H9 (cell line): ENCODE data around the gene TSPAN13. TPM values are rescaled to one million over a fixed set of nuclear protein-coding genes. Genes with fewer than 3 reads are reported as not detected.

Experiments
- DNase-seq: peaks from one replicate; pipeline ENCODE4 v3.0.0-alpha.2; 2017
- H2AFZ ChIP-seq: one replicate; pipeline ENCODE4 v1.6.1; 2013; ENCODE audit warnings: mild to moderate bottlenecking, low read length, control low read depth, moderate library complexity
- H2AK5ac ChIP-seq: 2 replicates; pipeline ENCODE4 v1.6.1; 2013; ENCODE audit warnings: low read length, control low read depth, mixed read lengths; ENCODE audit not compliant: insufficient read length
- H2BK120ac ChIP-seq: one replicate; pipeline ENCODE4 v1.6.1; 2013; ENCODE audit warnings: low read depth, mild to moderate bottlenecking, low read length, control low read depth, inconsistent platforms; ENCODE audit not compliant: poor library complexity, severe bottlenecking
- H2BK12ac ChIP-seq: 2 replicates; pipeline ENCODE4 v1.6.1; 2013; ENCODE audit warnings: low read length, control low read depth, mixed read lengths, low read depth; ENCODE audit not compliant: insufficient read length
- H2BK15ac ChIP-seq: 2 replicates; pipeline ENCODE4 v1.6.1; 2013; ENCODE audit warnings: low read depth, low read length, control low read depth
- H2BK20ac ChIP-seq: one replicate; pipeline ENCODE4 v1.6.1; 2013; ENCODE audit warnings: low read depth, mild to moderate bottlenecking, low read length, control low read depth, inconsistent platforms; ENCODE audit not compliant: poor library complexity, severe bottlenecking
- H2BK5ac ChIP-seq: 2 replicates; pipeline ENCODE4 v1.6.1; 2013; ENCODE audit warnings: low read length, control low read depth, mixed read lengths; ENCODE audit not compliant: insufficient read length
- H3K14ac ChIP-seq: 2 replicates; pipeline ENCODE4 v1.6.1; 2013; ENCODE audit warnings: low read length, control low read depth; ENCODE audit not compliant: insufficient read depth
- H3K18ac ChIP-seq: 2 replicates; pipeline ENCODE4 v1.6.1; 2013; ENCODE audit warnings: low read depth, mild to moderate bottlenecking, mixed read lengths, low read length, control low read depth; ENCODE audit not compliant: insufficient read length
- H3K23ac ChIP-seq: 2 replicates; pipeline ENCODE4 v1.6.1; 2013; ENCODE audit warnings: low read length, control low read depth, mixed read lengths, low read depth; ENCODE audit not compliant: insufficient read length
- H3K23me2 ChIP-seq: 2 replicates; pipeline ENCODE4 v1.6.1; 2013; ENCODE audit warnings: low read depth, mild to moderate bottlenecking, mixed read lengths, low read length, control low read depth; ENCODE audit not compliant: insufficient read length, poor library complexity, severe bottlenecking
- H3K27ac ChIP-seq: 2 replicates; pipeline ENCODE4 v1.5.1; 2013; ENCODE audit warnings: low read length, control low read depth, mixed read lengths, low read depth; ENCODE audit not compliant: insufficient read length
- H3K27me3 ChIP-seq: 2 replicates; pipeline ENCODE4 v1.6.1; 2013; ENCODE audit warnings: low read length, control low read depth, inconsistent platforms; ENCODE audit not compliant: insufficient read depth
- H3K4ac ChIP-seq: 2 replicates; pipeline ENCODE4 v1.6.1; 2013; ENCODE audit warnings: low read depth, mild to moderate bottlenecking, control low read depth, inconsistent platforms, low read length, moderate library complexity
- H3K4me1 ChIP-seq: 2 replicates; pipeline ENCODE4 v1.6.1; 2013; ENCODE audit warnings: low read length, control low read depth, inconsistent platforms; ENCODE audit not compliant: insufficient read depth
- H3K4me2 ChIP-seq: 2 replicates; pipeline ENCODE4 v1.6.1; 2013; ENCODE audit warnings: low read length, control low read depth, mixed read lengths; ENCODE audit not compliant: insufficient read length, insufficient read depth
- H3K56ac ChIP-seq: 2 replicates; pipeline ENCODE4 v1.6.1; 2013; ENCODE audit warnings: low read depth, mild to moderate bottlenecking, mixed read lengths, low read length, control low read depth; ENCODE audit not compliant: insufficient read length
- H3K79me1 ChIP-seq: 2 replicates; pipeline ENCODE4 v1.6.1; 2013; ENCODE audit warnings: low read depth, mild to moderate bottlenecking, moderate library complexity, low read length, control low read depth, inconsistent platforms; ENCODE audit not compliant: insufficient read depth, poor library complexity, severe bottlenecking
- H3K79me2 ChIP-seq: 2 replicates; pipeline ENCODE4 v1.6.1; 2013; ENCODE audit warnings: low read length, control low read depth, inconsistent platforms; ENCODE audit not compliant: insufficient read depth
- H3K9ac ChIP-seq: 2 replicates; pipeline ENCODE4 v1.6.1; 2013; ENCODE audit warnings: low read length, control low read depth, mixed read lengths; ENCODE audit not compliant: insufficient read length; ENCODE audit errors: extremely low read depth
- H3K9me3 ChIP-seq: one replicate; pipeline ENCODE4 v1.6.1; 2013; ENCODE audit warnings: low read depth, low read length, inconsistent platforms; ENCODE audit not compliant: control insufficient read depth
- H3T11ph ChIP-seq: one replicate; pipeline ENCODE4 v1.6.1; 2013; ENCODE audit warnings: mild to moderate bottlenecking, low read length, control low read depth, inconsistent platforms
- H4K20me1 ChIP-seq: one replicate; pipeline ENCODE4 v1.6.1; 2013; ENCODE audit not compliant: control insufficient read depth, insufficient read length, insufficient read depth
- H4K5ac ChIP-seq: 2 replicates; pipeline ENCODE4 v1.6.1; 2013; ENCODE audit warnings: low read depth, mild to moderate bottlenecking, mixed read lengths, low read length, control low read depth; ENCODE audit not compliant: insufficient read length
- H4K8ac ChIP-seq: replicated peaks from 2 replicates; pipeline ENCODE4 v1.6.1; 2013; ENCODE audit warnings: low read length, control low read depth, mixed read lengths, low read depth; ENCODE audit not compliant: insufficient read length
- H4K91ac ChIP-seq: 2 replicates; pipeline ENCODE4 v1.6.1; 2013; ENCODE audit warnings: low read depth, mild to moderate bottlenecking, moderate library complexity, mixed read lengths, low read length, control low read depth; ENCODE audit not compliant: insufficient read length
- H3K27ac Mint-ChIP-seq, 3 experiments: 2 replicates in 2 of 3; 3 replicates in 1 of 3; pipeline ENCODE4 v1.8.0; 2020 to 2021; ENCODE audit warnings: mixed read lengths in 3 of 3, mild to moderate bottlenecking in 1 of 3, moderate library complexity in 1 of 3
- H3K27me3 Mint-ChIP-seq: 2 replicates; pipeline ENCODE4 v1.8.0; 2021; ENCODE audit warnings: low read depth, mild to moderate bottlenecking, moderate library complexity, mixed read lengths
- H3K36me3 Mint-ChIP-seq, 3 experiments: 2 replicates in 2 of 3; 3 replicates in 1 of 3; pipeline ENCODE4 v1.8.0; 2020 to 2021; ENCODE audit warnings: low read depth in 3 of 3, mixed read lengths in 3 of 3; ENCODE audit not compliant: insufficient read depth in 1 of 3
- H3K4me1 Mint-ChIP-seq, 2 experiments: 2 replicates each; pipeline ENCODE4 v1.8.0; 2020; ENCODE audit warnings: mixed read lengths in 2 of 2
- H3K4me3 Mint-ChIP-seq, 2 experiments: 2 replicates in 1 of 2; 3 replicates in 1 of 2; pipeline ENCODE4 v1.8.0; 2020 to 2021; ENCODE audit warnings: mild to moderate bottlenecking in 2 of 2, mixed read lengths in 2 of 2, moderate library complexity in 1 of 2
- H3K9me3 Mint-ChIP-seq, 2 experiments: 2 replicates in 1 of 2; 3 replicates in 1 of 2; pipeline ENCODE4 v1.8.0; 2020; ENCODE audit warnings: mild to moderate bottlenecking in 2 of 2, mixed read lengths in 2 of 2, moderate library complexity in 1 of 2
- CTCF ChIP-seq: fragments of 200-600 bp; sonication (generic); conservative IDR thresholded peaks from 3 replicates; pipeline ENCODE4 v1.8.0; 2021; ENCODE audit warnings: antibody characterized with exemption, mild to moderate bottlenecking
- WGBS: extraction: QIAGEN DNeasy Blood & Tissue Kit; methylation state at CpG from one replicate; pipeline ENCODE4 v1.1.7; 2013; ENCODE audit warnings: missing lambda C conversion rate, low lambda C conversion rate, mixed read lengths; ENCODE audit not compliant: insufficient read length; ENCODE audit errors: extremely low coverage; 5-methylcytosine and 5-hydroxymethylcytosine counted together
- total RNA-seq: library from RNA; stranded (reverse); gene quantifications from 2 replicates; pipeline ENCODE4 v1.2.1, GENCODE V29; 2021

Gene TSPAN13
- total RNA-seq, 1 experiment from 2014 or later, result 18.7 TPM

- H3K4ac ChIP-seq, result no peak overlapping the region
- no peaks in the 10 kb centered on the region for H3K4me1 Mint-ChIP-seq
- no peak overlapping the region for H4K8ac ChIP-seq
- no peak overlapping the region for H3K18ac ChIP-seq
- no peak overlapping the region for H2BK20ac ChIP-seq
- no CpG with 5 or more reads among the region's 1 CpG for WGBS
- H2BK12ac ChIP-seq, result no peak overlapping the region
- no peak overlapping the region for H4K91ac ChIP-seq
- no peak overlapping the region for H2AFZ ChIP-seq
- no peak overlapping the region for H2BK120ac ChIP-seq
- H3K14ac ChIP-seq, result no peak overlapping the region
- no peak overlapping the region for H2BK15ac ChIP-seq
- H3K27me3 Mint-ChIP-seq, result no peaks in the 10 kb centered on the region
- H3K27ac Mint-ChIP-seq, result no peak overlapping the region
- no peaks in the 10 kb centered on the region for H3K4me1 ChIP-seq
- H3K4me3 Mint-ChIP-seq, result no peak overlapping the region
- H3K9me3 Mint-ChIP-seq, result peaks cover 0 to 2% of the 10 kb centered on the region in 2 experiments; a peak in 1 of 5 replicates
- H3K79me2 ChIP-seq, result no peaks in the 10 kb centered on the region
- no peaks in the 10 kb centered on the region for H3K9me3 ChIP-seq
- no peak for DNase-seq
- no peak overlapping the region for H4K5ac ChIP-seq
- H4K20me1 ChIP-seq, result no peaks in the 10 kb centered on the region
- no peaks in the 10 kb centered on the region for H3K23me2 ChIP-seq
- no peak overlapping the region for H2BK5ac ChIP-seq
- no peak overlapping the region for H3T11ph ChIP-seq
- no peaks in the 10 kb centered on the region for H3K79me1 ChIP-seq
- no peak overlapping the region for H3K9ac ChIP-seq
- no peak overlapping the region for H3K27ac ChIP-seq
- no peak overlapping the region for H2AK5ac ChIP-seq
- H3K56ac ChIP-seq, result no peak overlapping the region
- no peak for TF ChIP-seq CTCF
- no peak overlapping the region for H3K4me2 ChIP-seq
- peaks cover 0 to 3% (median 2%) of the 10 kb centered on the region in 3 experiments; a peak in 2 of 7 replicates for H3K36me3 Mint-ChIP-seq
- no peak overlapping the region for H3K23ac ChIP-seq
- no peaks in the 10 kb centered on the region for H3K27me3 ChIP-seq
Observed at GRCh38 chr7:16791071-16791470, 37.5 kb downstream of the TSPAN13 start.
